Daoy (cell line): Measurements from ENCODE around the gene PGAP2. TPM values are rescaled to one million over a fixed set of nuclear protein-coding genes. Genes with fewer than 3 reads are reported as not detected.
"Not testable (repeated sequence)": the region's sequence is repeated elsewhere in the genome, so short reads cannot be mapped to it uniquely, and the experiment has no call there.

Source experiments
- DNase-seq: peaks from one replicate; pipeline ENCODE4 v3.0.0-alpha.2; 2015; ENCODE audit warnings: low read depth
- total RNA-seq: library from RNA; depleted of rRNA; stranded (reverse); fragments of >200 nt; shearing (Covaris generic); gene quantifications from 2 replicates; pipeline ENCODE4 v1.2.3, GENCODE V29; 2014; rRNA removed

PGAP2 gene
- 6.8 and 14.5 TPM in 2 replicates for total RNA-seq

GRCh38 chr11:3807909-3808860, at the start of gene PGAP2:
Gene PGAP2, plus strand, starts transcription at chr11:3808560. Its CDS starts 2,700 bp downstream, at chr11:3811260.
- DNase-seq = peak; percentile 61

GRCh38 chr11:3764266-3764665, 44.1 kb upstream of the PGAP2 start:
- no peak for DNase-seq

DNA sequence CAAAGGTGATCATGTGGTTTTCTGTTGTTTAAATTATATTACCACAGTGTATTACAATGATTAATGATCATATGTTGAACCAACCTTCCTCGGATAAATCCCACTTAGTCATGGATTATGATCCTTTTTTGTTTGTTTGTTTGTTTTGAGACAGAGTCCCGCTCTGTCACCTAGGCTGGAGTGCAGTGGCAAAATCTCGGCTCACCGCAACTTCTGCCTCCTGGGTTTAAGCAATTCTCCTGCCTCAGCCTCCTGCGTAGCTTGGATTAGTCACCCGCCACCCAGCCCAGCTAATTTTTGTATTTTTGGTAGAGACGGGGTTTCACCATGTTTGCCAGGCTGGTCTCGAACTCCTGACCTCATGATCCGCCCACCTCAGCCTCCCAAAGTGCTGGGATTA, 41.5 kb upstream of the PGAP2 start:
- not testable (repeated sequence) for DNase-seq

DNA sequence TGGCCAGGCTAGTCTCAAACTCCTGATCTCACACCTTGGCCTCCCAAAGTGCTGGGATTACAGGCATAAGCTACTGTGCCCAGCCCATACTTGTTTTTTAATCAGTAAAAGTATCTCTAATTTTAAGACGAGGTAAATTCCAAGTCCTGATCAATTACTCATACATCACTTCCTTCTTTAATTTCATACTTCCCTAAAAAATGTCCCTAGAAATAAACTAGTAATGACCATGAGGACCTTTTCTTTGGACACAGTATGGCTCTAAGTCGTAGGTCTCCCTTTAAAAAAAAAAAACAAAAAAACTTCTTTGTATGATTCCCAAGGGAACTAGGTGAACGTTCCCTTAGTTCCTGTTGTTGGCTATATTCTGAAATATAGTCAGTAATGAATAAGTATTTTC, 40.8 kb upstream of the PGAP2 start:
- no peak for DNase-seq

- no peak for DNase-seq
These were observed 35.2 kb upstream of the PGAP2 start for GRCh38 chr11:3773180-3773579.

DNA sequence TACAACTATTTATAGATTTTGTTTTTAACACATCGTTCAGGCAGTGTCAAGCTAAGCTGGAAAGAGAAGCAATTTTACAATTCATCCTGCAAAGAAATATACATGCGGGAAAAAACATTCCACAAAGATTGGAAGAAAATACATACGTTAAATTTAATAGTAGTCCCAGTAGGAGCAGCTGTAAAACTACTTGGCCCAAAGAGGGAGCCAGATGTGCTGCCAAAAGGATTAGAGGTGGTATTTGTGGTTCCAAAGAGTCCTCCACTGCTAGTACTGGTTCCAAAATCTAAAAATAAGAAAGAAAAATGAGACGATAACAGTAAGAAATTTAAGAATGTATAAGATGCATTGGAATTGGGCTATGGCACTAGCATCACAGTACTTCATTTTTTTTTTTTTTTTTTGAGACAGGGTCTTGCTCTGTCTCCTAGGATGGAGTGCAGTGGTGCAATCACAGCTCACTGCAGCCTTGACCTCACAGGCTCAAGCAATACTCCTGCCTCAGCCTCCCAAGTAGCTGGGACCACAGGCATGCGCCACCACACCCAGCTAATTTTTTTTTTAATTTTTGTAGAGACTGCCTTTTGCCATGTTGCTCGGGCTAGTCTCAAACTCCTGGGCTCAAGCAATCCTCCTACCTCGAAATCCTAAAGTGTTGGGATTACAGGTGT, 32.5 kb upstream of the PGAP2 start:
- no peak for DNase-seq

DNA sequence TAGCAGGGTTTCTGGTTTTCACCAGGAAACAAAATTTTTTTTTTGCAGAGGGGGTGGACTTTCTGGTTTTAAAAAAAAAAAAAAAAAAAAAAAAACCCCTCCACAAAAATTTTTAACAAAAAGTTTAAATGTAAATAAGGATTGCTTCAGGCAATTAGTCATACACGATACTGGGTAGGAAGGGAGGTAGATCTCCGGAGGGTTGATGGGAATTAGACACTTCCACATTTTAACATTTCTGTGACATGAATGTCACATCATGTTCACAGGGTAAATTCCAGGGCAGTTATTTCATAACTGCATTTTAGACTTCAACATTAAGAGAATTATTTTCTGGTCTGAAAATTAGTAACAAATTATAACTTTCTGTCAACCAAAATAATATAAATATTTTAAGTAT, 26.9 kb upstream of the PGAP2 start:
- DNase-seq = no peak

DNA sequence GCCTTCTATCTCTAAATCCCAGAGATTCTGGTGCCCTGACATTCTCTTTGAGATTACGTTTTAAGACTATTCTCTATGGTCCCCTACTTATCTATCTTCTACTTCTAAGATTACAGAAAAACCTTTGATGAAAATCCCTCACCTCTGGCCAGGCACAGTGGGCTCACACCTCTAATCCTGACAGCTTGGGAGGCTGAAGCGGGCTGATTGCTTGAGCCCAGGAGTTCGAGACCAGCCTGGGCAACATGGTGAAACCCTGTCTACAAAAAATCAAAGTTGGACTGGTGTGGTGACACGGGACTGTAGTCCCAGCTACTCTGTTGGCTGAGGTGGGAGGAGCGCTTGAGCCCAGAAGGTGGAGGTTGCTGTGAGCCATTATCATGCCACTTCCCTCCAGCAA, 25.4 kb upstream of the PGAP2 start:
- no peak for DNase-seq

DNA sequence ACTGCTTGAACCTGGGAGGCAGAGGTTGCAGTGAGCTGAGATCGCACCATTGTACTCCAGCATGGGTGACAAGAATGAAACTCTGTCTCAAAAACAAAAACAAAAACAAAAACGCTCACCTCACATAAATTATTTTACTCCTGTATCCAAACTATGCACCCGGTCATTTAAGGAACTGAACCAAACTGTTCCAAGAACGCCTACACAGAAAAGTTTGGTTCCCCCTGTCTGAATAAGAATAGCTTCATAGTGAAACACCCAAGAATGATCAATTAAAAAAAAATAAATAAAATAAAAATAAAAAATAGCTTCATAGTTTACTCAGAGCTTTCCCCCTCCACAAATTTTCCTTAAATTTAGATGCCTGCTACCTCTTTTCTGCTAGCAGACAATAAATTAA, 24.7 kb upstream of the PGAP2 start:
- DNase-seq = no peak

DNA sequence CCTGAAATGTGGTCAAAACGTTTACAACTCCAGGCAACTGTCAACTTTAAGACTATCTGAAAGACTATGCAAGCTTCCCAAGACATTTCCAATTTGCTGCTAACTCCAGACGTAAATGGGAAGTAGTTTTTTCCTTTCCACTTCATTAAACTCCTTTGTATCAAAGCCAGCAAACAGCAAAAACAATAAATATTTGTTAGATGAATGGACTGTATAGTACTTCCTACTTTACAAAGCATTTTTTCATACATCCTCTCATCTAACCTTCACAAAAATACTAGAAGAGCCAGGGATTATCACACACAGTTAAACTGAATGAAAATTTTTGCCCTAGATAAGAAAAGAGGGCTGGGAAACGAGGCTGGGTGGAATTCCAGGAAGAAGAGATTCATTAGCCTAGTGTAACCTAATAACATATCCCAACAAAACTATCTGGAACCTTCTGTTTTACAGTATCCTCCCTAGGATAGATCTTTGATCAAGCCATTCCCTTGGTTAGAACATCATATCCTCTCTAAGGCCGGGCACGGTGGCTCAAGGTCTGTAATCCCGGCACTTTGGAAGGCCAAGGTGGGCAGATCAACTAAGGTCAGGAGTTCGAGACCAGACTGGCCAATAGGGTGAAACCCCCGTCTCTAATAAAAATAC, 21.5 kb upstream of the PGAP2 start:
- DNase-seq = no peak

- not testable (repeated sequence) for DNase-seq
These were observed 14.0 kb upstream of the PGAP2 start for GRCh38 chr11:3794387-3794786.

DNA sequence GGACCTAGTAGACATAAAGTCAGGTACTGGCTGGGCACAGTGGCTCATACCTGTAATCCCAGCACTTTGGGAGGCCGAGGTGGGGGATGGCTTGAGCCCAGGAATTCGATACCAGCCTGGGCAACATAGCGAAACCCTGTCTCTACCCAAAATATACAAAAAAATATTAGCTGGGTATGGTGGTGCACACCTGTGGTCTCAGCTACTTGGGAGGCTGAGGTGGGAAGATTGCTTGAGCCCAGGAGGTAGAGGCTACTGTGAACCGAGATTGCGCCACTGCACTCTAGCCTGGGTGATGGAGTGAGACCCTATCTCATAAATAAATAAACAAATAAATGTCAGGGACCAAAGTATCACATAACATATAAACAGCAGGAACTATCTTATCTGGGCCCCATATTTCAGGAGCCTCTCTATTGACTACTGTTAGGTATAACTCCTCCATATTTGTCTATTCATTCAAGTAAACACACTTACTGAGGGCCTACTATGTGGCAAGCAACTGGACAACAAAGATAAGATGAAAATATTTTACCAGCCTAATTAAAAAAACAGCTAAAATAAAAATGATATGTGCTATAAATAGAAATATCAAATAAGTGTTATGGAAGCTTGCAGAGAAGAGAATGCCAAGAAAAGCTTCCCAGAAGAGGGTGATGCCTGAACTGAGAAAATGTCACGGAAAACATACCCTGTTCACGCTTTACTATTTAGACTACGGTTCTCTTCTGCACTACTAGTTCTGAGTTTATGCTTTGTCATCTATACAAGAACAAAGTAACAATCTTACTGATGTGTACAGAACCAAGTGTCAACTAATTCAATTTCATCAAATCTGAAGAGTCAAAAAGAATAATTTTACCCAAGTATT, 13.0 kb upstream of the PGAP2 start:
- DNase-seq = no peak

DNA sequence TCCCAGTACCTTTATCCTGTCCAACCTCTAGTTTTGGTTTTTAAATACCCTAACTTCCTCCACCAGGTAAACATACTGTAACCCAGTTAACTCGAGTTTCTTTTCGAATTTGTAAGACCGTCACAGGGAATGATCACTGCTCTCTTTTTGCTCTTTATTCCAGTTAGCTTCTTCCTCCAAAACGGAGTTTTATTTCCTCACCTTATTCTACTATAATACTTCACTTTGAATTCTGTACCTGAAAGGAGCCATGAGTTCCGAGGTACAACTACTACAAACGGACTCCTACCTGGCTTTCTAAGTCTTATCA, 12.4 kb upstream of the PGAP2 start:
- no peak for DNase-seq

GRCh38 chr11:3796346-3796745, 12.0 kb upstream of the PGAP2 start:
- no peak for DNase-seq

DNA sequence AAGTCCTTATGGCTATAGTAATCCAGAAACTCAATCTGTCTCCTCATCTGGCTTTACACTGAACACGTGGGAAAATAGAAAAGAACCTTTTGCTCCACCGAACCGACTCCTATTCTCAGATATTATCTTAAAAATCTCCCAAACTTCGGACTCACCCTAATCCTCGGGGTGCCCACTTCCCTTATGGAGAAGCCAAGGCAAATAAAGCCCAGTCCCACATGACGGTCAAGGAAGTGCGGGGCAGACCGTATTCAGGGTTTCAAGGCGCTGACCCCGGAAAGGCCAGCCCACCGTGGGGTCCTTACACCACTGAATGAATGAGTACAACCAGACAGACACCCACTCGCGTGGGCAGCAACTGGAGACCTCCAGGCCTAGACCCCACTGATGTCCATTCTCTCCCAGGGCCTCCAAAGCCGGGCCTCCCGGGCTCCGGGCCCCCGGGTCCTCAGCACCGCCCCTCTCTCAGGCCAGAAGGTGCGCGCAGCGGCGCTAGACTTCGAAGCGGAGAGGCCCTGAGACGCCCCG, 11.5 kb upstream of the PGAP2 start:
- DNase-seq = no peak

GRCh38 chr11:3797329-3798090, 10.8 kb upstream of the PGAP2 start, which contains the start of gene NUP98:
Gene NUP98, minus strand, starts transcription at chr11:3797554. Its CDS starts 15,437 bp downstream, at chr11:3782117.
- DNase-seq = peak; percentile 100

- DNase-seq = no peak
These were observed 9.2 kb upstream of the PGAP2 start for GRCh38 chr11:3799143-3799542.

DNA sequence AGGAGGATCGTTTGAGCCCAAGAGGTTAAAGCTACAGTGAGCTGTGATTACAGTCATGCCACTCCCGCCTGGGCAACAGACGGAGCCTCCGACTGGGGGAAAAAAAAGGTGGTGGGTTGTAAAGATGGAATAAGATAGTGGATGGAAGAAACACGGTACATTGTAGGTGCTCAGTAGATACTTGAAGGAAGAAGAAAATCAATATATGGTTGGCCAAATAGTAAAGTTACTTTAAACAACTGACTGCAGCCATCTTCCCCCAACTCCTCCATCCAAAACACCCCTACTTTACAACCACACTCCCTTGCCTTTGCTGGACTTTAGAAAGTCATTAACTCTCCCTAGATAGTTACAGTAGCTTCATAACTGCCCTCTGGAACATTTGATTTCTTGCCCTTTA, 8.5 kb upstream of the PGAP2 start:
- DNase-seq = no peak

DNA sequence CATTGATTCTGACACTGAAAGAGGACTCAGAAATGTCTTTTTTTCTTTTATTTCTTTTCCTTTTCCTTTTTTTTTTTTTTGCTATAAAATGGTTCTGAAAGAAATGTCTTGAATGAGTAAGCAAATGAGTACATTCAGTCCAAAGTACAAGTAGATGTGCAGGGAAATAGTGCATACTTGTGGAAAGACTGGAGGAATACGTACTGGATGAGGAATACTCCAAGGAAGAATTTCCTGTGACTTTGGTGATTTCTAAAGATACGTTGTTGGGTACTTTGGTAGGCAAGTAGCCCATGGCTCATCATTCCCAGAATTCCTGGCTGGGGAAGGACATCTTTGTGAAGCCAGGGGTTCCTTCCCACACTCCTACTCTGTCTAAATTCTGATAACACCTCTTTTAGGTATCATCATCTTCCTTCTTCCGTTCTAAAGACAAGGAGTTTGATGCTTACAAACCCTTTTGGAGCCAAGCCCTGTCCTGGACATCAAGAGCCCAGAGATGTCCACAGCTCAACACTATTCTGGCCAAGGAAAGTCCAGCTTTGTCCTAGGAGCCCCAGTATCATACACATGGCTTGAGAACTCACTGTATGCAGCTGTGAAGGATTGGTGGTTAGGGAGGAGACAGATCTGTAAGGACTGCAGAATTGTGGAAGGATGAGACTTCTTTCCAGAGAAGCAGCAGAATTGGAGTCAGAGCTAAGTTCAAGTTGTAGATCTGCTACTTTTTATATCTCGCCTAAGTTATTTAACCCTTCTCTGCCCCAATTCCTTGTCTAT, 6.2 kb upstream of the PGAP2 start:
- no peak for DNase-seq
